ENCODE measurements around the gene SLC25A25. TPM values are rescaled to one million over a fixed set of nuclear protein-coding genes. Genes with fewer than 3 reads are reported as not detected.
"Not testable (repeated sequence)": the region's sequence is repeated elsewhere in the genome, so short reads cannot be mapped to it uniquely, and the experiment has no call there.

SLC25A25 gene
- total RNA-seq, 1 donor: 20.2 TPM

DNA sequence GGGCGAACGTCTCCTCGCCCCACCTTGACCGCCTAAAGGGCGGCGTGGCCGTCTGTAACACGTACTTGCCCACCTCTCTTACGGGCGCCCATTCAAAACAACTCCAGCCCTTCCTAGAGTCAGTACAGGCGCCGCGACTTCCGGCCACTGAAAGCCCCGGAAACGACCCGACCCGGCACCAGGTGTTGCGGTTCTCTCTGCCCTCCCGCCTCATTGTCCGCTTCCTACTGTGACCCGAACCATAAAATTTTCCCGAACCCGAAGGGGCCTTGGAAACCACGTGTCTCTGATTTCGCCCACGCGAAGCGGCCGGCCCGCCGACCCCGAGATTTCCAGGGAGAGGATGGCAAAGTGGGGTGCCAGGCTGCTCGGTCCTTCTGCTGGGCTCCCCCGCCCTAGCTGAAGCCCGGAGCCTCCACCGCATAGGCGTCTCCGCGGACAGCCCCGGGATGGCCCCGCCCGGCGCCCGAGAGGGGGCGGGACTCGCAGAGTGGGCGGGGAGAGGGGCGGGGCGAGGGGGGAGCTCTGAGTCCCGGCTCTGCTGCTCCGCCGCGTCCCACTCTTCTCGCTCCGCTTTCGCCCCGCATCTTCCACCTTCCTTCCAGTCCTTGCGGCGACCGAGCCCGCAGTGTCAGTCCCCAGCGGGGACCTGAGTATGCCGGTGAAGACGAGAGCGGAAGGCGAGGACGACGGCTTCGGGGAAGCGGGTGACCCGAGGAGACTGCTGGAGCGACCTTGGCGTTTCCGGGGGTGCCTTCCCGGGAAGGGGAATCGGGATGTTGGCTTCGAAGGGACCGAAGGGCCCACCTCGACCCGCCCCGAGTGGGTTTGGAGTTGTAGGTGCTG is 60.2 kb downstream of the SLC25A25 start:
- peak overlapping the region; percentile 94 for H3K4me3 ChIP-seq (ENCODE audit: low read depth, low read length)
- TF ChIP-seq, protein P1, sequence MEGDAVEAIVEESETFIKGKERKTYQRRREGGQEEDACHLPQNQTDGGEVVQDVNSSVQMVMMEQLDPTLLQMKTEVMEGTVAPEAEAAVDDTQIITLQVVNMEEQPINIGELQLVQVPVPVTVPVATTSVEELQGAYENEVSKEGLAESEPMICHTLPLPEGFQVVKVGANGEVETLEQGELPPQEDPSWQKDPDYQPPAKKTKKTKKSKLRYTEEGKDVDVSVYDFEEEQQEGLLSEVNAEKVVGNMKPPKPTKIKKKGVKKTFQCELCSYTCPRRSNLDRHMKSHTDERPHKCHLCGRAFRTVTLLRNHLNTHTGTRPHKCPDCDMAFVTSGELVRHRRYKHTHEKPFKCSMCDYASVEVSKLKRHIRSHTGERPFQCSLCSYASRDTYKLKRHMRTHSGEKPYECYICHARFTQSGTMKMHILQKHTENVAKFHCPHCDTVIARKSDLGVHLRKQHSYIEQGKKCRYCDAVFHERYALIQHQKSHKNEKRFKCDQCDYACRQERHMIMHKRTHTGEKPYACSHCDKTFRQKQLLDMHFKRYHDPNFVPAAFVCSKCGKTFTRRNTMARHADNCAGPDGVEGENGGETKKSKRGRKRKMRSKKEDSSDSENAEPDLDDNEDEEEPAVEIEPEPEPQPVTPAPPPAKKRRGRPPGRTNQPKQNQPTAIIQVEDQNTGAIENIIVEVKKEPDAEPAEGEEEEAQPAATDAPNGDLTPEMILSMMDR (IDR thresholded peaks at IDR 0.05; ENCODE audit: insufficient read depth, low read length): no peak
- peak; percentile 92 for DNase-seq (ENCODE audit: low read depth)

DNA sequence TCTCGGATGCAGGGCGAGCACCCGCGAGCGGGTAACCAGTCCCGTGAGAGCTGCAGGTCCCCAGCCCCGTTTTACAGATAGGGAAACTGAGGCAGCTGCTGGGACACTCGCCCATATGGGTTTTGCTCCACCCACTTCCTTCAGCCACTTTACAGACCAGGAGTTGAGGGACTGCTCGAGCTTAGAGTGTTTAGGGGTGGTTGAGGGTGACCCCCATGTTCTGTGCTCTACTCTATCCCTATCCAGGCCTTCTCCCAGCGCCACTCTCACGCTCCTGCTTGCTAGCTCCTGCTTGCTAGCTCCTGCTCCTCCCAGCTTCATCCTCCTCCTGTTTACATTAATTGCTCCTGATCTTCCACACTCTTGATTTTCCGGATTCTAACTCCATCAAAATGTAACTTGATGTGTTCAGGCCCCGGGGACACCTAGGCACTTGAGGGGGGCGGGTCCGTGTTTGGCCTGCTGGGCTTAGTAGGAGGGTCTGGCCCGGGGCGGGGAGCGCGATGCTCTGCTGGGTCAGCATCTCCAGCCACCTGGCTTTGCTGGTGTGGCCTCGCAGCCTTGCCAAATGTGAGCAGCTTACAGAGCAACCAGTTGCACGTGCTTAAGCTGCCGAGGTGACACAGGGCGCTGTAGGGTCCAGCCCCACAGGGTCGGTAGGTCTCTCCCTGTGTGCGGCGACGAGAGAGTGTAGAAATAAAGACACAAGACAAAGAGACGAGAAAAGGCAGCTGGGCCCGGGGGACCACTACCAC is 61.0 kb downstream of the SLC25A25 start:
- TF ChIP-seq, protein P1 (IDR thresholded peaks at IDR 0.05; ENCODE audit: insufficient read depth, low read length): no peak
- DNase-seq (ENCODE audit: low read depth): no peak
- H3K4me3 ChIP-seq (ENCODE audit: low read depth, low read length): peak overlapping the region; percentile 94

DNA sequence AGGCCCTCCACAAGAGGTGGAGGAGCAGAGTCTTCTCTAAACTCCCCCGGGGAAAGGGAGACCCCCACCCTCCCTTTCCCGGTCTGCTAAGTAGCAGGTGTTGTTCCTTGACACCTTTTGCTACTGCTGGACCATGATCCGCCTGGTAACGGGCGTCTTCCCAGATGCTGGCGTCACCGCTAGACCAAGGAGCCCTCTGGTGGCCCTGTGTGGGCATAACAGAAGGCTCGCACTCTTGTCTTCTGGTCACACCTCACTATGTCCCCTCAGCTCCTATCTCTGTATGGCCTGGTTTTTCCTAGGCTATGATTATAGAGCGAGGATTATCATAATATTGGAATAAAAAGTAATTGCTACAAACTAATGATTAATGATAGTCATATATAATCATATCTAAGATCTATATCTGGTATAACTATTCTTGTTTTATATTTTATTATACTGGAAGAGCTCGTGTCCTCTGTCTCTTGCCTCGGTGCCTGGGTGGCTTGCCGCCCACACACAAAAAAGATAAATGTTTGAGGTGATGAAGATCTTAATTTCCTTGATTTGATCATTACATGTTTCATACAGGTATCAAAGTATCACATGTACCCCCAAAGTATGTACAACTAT is 62.1 kb downstream of the SLC25A25 start:
- DNase-seq (ENCODE audit: low read depth); H3K4me3 ChIP-seq (ENCODE audit: low read depth, low read length): not testable (repeated sequence)

DNA sequence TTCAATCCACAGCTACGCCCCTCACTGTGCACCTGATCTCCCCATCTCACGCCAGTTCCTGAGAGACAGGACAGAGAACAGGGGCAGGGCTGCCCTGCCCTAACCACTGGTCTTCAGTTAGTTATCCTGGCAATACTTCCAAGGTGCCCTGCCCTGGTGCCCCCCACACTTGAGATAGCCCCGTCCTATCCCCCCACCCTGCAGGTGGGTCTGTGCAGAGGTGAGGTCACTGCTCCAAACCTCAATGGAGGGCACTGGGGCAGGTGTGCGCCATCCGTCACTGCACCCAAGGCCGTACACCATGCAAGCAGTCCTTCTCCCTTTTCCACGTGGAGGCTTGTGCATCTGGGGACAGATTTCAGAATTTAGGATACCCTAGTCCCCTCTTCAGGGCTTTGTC is 62.6 kb downstream of the SLC25A25 start:
- not testable (repeated sequence) for DNase-seq (ENCODE audit: low read depth); H3K4me3 ChIP-seq (ENCODE audit: low read depth, low read length)

DNA sequence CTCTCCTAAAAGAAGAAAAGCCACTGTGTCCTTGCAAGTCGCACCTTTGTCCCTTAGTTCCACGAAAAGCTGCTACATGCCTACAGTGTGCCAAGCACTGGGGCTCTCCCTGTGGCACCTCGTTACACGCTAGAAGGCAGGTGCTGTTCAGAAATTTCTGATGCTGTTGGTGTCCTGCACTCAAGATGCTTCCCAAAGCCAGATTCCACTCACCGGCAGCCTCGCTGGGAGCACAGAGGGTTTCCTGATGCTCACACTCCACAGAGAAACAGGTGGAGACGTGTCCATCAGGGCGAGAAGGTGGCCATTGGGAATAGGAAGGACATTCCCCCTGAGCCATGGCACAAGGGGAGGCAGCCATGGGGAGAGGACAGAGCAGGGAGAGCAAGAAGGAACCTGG is 63.3 kb downstream of the SLC25A25 start:
- not testable (repeated sequence) for H3K4me3 ChIP-seq (ENCODE audit: low read depth, low read length); DNase-seq (ENCODE audit: low read depth)

DNA sequence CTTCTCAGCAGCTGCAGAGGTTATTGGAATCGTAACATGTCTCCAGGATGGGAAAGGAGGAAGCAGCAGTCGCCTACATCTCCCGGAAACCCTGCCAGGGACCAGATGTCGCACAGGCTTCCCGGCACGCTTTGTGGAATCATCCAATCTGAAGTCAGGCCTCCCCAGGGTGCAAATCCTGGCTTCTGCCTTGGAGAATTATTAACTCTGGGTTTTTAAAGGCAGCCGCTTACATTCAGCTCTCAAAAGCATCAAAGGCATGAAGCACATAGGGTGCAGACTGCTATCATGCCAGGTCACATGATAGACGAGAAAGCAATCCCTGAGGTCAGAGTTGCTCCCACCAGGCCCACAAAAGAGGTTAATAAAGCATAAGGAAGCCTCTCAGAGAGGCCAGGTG is 64.1 kb downstream of the SLC25A25 start:
- DNase-seq (ENCODE audit: low read depth); H3K4me3 ChIP-seq (ENCODE audit: low read depth, low read length): not testable (repeated sequence)

DNA sequence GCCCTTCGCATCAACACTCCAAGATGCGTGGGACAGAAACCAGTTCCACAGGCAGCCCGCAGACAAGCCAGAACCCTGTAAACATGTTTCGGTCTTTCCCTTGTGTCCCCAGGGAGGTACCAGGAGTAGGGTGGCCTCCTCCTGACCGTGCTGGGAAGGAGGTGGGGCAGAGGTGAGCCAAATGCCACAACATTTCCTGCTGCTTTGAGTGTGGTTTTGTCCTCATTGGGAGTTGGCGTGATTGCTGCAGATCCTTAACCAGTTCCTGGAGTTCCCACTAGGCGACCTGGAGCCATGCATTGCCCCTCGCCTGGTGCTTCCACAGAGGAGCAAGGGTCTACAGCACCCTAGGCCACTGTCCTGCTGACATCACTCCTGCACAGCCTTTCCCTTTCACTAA is 67.5 kb downstream of the SLC25A25 start:
- not testable (repeated sequence) for DNase-seq (ENCODE audit: low read depth); H3K4me3 ChIP-seq (ENCODE audit: low read depth, low read length)

DNA sequence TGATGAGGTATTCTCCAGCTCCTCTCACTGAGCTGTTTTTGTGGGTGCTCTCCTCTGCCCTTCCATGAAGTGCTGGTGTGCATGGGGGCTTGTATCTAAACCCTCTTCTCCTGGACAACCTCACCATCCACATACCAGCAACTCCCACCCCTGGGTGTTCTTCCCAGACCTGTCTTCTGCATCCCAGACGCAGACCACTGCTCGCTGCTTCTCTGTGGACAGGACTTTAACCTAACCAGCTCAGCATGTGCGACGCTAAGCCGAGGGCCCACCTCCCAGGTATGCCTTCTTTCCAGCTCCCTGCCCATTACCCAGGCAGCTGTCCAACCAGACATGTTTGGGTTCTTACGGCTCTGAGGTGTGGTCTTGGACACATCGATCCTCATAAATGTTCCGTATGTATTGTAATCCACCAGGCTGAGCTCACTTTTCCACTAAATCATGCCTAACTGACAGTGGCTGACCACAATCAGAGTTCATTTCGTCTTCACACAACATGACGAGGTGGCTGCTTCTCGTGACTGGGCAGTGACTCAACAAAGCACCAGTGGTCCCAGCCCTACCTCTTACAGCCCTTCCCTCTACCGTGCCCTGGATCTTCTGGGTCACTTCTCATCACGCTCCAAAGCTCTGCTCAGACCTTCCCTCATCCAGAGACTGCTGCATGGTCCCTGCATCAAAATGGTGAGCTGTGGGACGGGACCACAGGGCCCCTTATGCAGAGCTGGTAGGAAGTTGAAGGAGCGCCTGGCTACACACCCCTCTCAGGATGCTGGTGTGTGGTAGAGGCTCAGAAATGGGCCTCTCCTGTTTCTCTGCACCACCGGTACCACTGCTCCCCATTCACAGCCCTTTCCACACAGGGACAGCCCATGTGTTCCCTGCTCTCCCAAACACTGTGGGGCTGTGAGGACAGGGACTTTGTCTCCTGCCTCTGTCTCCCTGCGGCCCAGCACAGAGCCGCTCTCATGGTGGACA is 69.1 kb downstream of the SLC25A25 start:
- TF ChIP-seq, protein P1 (IDR thresholded peaks at IDR 0.05; ENCODE audit: insufficient read depth, low read length): no peak
- H3K4me3 ChIP-seq (ENCODE audit: low read depth, low read length): no peak overlapping the region
- DNase-seq (ENCODE audit: low read depth): peak; percentile 58

DNA sequence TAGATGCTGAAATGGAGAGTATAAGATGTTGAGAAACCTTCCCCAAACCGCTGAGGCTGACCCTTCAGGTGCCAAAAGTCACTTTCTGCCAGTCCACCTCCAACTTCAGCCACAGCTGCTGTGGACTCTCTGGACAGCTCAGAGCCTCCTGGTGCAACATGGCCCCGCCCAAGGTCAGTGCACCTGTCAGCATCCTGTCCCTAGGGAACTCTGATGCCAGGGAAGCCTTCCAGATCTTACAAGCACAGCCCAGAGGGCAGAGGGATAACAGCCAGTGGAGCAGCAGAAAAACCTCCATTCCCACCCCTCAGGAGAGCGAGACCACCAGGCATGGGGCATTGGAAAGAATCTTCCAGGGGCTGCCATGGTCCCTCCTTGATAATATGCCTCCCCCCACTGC is 70.0 kb downstream of the SLC25A25 start:
- DNase-seq (ENCODE audit: low read depth): no peak
- H3K4me3 ChIP-seq (ENCODE audit: low read depth, low read length): no peak overlapping the region
- TF ChIP-seq, protein P1 (IDR thresholded peaks at IDR 0.05; ENCODE audit: insufficient read depth, low read length): no peak
